Measurements from ENCODE around the gene RAX2.

DNA sequence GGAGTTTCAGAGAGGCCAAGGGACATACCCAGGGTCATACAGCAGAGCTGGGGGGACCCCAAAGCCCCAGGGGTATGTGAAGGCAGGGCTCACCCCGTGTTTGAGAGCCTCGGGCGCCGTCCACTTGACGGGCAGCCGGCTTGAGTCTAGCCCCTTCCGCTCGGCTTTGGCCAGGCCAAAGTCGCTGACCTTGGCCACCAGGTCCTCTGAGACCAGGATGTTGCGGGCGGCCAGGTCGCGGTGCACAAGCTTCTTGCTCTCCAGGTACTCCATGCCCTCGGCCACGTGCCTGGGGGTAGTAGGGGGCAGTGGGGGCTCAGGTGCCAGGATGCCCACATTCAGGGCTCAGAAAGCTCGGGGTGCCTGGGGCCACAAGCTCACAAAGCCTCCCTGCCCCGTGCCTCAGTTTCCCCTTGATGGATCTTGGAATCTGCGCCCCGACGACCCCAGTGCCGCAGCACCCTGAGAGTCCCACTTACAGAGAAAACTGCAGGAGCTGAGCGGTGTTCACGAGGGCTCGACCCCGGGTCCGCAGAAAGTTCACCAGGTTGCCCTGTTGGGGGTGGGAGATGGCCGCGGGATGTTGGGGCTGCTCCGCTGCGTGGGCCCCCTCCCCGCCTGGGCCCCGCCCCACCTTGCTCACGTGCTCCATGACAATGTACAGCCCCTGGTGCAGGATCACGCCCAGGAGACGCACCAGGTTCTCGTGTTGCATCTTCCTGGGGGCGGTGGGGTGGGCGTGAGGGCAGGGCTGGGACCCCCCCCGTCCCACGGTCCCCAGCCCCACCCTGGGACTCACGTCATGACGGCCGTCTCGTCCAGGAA, 7.1 kb upstream of the RAX2 start:
- TF ChIP-seq, protein P1, sequence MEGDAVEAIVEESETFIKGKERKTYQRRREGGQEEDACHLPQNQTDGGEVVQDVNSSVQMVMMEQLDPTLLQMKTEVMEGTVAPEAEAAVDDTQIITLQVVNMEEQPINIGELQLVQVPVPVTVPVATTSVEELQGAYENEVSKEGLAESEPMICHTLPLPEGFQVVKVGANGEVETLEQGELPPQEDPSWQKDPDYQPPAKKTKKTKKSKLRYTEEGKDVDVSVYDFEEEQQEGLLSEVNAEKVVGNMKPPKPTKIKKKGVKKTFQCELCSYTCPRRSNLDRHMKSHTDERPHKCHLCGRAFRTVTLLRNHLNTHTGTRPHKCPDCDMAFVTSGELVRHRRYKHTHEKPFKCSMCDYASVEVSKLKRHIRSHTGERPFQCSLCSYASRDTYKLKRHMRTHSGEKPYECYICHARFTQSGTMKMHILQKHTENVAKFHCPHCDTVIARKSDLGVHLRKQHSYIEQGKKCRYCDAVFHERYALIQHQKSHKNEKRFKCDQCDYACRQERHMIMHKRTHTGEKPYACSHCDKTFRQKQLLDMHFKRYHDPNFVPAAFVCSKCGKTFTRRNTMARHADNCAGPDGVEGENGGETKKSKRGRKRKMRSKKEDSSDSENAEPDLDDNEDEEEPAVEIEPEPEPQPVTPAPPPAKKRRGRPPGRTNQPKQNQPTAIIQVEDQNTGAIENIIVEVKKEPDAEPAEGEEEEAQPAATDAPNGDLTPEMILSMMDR (IDR thresholded peaks at IDR 0.05), result no peak
- TF ChIP-seq EP300 (IDR thresholded peaks at IDR 0.05), result no peak
